Measurements from ENCODE around the gene SHMT2.

DNA sequence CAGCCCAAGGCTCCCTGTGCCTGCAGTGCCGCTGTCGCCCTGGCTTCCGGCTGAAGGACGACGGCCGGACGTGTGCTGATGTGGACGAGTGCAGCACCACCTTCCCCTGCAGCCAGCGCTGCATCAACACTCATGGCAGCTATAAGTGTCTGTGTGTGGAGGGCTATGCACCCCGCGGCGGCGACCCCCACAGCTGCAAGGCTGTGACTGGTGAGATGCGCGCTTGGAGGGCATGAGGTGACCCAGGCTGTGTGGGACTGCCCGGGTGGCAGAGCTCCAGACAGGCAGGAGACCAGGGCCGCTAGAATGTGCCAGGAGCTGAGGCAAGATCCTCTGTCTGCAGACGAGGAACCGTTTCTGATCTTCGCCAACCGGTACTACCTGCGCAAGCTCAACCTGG is 32.6 kb upstream of the SHMT2 start:
- TF ChIP-seq SUZ12 (IDR thresholded peaks at IDR 0.05; ENCODE audit: extremely low read depth, insufficient read depth, insufficient read length) = no peak
- TF ChIP-seq ZNF274 (IDR thresholded peaks at IDR 0.05; ENCODE audit: low read depth, low read length) = no peak
- no peak for TF ChIP-seq YY1 (IDR thresholded peaks at IDR 0.05; ENCODE audit: insufficient read depth, insufficient read length)

All from NT2/D1 (cell line).